Inflammatory macrophage treated with lipopolysaccharide for 1 hour (primary cell): Measurements from ENCODE around the gene MMP21.

Experiments
- DNase-seq, 2 donors: peaks; one replicate each; pipeline ENCODE4 v3.0.0-alpha.2; 2020 to 2022

Gene MMP21

DNA sequence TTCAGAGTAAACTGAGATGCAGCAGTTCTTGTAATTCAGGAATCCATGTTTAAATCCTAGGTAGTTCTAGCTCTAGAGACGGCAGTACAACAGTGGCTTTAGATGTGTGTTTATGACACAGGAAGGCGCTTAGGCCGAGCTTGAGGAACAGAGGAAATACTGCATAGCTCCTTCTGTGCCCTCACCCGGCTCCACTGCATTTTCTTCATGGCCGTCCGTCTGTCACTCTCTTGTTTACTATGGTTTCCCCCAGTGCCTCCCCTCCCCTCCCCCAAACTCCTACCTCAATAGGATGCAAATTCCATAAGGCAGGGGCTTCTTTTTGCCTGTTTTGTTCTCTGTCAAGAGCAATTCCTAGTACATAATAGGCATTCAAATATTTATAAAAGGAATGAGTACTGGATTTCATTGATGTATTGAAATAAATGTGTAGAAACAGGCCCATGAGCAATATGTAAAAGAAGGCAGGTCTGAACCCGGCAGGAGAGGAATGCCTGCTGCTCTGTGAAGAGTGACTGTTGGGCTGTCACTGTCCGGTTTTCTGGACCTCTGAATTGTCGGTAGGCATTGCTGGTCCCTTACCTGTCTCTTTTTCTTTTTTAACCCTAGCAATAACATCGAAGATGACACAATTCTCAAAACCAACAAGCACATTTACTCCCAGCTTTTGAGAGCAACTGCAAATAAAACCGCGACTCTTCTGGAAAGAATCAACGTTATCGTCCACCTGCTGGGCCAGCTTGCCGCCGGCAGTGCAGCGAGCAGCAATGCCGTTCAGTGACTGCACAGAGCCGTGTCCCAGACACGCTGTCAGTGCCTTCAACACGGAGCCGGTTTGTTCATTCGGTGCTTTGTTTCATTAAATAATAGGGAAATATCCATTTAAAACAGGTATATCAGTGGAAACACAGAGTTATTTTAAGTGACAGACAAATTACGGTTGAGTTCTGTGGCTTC lies 12.7 kb downstream of the MMP21 start:
- DNase-seq = no peak

DNA sequence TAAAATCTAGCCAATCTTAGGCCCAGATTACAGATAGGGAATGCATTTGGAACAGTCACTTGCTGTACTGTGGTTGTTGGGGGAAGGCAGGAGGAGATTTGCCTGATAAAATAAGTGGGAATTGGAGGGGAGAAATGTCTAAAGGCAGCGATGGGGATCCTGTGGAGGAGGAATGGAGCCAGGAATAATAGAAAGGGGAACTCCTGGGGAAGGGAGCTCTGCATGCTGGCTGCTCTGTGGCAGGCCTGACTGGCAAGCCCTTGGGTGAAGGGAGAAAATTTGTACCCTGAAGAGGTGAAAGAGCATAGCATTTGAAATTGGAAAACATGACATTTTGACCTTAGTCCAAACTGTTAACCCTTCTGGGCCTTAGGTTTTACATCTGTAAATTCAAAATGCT lies 13.7 kb downstream of the MMP21 start:
- no peak for DNase-seq

DNA sequence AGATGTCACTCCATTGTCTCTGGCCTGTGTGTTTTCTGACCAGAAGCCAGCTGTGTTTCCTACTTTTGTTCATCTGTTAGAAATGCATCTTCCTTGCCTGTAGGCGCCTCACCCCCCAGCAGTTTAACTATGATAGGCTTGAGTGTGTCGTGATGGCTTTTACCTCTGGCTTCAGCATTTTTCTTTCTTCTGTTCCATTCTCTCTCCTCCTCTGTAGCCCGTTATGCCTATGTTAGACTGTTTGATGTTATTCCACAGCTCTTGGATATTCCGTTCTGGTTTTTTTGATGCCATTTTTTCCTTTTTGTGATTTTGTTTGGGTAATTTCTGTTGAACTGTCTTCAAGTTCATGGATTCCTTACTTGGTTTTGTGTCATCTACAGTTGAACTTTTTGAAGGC lies 17.9 kb downstream of the MMP21 start:
- no peak for DNase-seq

DNA sequence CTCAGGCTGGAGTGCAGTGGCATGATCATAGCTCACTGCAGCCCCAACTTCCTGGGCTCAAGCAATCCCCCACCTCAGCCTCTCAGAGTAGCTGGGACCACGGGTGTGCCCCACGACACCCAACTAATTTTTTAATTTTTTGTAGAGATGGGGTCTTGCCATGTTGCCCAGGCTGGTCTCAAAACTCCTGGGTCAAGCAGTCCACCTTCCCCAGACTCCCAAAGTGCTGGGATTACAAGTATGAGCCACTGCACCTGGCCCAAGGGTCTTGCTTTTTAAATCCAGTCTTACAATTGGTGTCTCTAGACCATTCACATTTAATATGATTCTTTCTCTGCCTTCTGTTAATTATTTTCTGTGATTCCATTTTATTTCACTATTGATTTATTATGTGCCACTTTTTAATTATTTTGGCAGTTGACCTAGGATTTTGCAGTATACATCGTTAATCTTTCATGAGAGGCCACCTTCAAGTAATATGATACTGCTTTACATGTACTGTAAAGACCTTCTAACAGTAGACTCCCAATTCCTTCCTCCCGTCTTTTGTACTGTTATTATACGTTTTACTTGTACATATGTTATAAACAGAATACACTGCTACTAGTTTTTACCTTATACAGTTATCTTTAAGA lies 18.7 kb downstream of the MMP21 start:
- no peak for DNase-seq

DNA sequence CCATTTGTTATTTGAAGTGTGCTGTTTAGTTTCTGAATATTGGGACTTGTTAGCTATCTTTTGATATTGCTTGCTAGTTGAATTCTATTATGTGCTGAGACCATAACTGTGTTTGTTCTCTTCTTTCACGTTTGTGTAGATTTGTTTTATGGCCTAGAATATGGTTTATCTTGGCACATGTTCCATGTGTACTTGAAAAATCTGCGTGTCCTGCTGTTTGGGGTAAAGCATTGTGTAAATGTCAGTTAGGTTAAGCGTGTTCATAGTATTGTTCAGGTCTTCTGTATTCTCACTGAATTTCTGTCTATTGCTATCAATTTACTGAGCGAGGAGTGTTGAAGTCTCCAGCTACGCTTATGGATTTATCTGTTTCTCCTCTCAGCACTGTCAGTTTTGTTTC lies 19.4 kb downstream of the MMP21 start:
- DNase-seq = no peak

DNA sequence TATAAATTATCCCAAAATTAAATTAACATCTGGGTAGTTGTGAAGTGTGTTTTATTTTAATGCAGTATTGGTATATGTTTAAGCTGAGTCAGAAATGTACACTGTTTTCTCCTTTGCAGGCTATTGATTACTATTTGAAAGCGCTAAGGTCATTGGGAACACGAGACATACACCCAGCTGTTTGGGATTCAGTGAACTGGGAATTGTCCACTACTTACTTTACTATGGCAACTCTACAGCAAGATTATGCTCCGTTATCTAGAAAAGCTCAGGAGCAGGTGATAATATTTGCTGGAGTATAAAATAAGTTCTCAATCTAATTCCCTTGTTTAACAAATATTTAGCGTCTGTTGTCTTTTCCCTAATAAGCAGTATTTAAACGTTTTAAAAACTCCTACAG lies 28.2 kb downstream of the MMP21 start:
- DNase-seq = no peak

DNA sequence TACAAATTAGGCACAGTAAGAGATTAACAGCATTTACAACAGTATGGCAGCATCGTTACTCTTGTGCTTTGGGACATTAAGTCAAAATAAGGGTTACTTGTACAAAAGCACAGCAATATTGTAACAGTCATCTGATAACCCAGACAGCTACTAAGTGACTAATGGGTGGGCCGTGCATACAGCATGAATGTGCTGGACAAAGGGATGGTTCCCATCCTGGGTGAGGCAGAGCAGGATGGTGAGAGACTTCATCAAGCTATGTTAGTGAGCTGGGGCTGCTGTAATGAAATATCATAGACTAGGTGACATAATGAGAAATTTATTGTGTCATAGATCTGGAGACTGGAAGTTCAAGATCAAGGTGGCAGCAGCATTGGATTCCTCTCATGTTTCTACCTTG lies 30.7 kb downstream of the MMP21 start:
- DNase-seq = no peak

DNA sequence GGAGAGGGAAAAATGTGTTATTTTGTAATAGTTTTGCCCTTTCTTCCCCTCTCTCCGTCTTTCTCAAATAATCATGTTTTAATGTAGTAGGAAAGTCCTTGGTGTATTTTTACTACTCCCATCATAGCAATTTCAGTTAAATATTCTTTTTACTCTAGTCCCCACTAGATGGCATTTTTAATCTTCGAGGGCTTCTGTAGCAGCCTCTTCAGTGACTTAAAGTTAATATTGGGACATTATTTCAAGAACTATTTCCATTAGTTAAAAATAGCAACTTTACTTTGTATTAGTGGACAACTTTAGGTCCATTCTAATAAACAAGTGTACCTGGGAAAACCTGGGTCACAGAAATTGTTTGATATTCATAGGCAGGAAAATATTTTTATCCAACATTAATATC lies 33.2 kb downstream of the MMP21 start:
- DNase-seq = no peak

DNA sequence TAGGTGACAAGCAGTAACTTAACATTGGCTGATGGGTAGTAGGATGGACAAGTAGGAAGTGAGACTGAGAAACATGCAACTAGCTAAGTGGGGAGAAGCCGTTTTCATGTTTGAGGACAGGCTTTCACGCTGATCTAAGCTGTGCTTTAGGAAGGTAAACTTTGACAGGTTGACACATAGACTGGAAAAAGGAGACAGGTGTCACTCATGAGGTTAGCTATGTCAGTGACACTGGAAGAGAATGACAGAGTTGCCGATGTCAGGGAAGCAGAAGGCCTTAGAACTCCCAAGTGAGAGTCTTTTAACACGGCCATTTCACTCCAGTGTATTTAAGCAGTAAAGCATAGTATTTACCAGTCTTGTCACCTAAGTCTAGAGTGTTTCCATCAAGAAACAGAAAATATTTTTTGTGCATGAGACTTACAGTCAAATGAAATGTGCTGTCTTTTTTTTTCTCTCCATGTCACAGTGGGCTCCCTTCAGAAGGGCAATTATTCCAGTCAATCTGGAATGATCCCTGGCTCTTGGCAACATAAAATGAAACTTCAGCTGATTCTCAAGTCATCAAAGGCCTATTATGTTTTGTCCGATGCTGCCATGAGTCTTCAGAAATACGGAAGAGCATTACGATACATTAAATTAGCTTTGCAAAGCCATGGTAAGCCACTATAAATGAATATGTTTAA lies 35.5 kb downstream of the MMP21 start:
- DNase-seq = no peak

DNA sequence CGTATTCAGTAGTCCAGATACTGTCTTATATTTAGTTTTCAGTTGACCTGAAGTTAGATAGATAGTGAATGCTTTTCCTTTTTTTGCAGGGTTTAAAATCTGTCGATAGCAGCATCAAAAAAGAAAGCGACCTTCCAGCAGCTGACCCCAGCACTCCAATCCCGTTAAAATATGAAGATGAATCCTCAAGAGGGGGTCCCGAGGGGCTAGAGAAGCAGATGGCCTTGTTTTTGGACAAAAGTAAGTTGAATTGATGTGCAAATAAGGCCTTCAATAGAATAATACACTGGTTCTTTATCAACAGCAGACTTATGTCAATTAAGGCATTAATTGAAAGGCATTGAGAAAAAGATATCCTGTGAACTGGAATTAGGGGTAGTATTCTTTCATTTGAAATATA lies 37.4 kb downstream of the MMP21 start:
- no peak for DNase-seq

DNA sequence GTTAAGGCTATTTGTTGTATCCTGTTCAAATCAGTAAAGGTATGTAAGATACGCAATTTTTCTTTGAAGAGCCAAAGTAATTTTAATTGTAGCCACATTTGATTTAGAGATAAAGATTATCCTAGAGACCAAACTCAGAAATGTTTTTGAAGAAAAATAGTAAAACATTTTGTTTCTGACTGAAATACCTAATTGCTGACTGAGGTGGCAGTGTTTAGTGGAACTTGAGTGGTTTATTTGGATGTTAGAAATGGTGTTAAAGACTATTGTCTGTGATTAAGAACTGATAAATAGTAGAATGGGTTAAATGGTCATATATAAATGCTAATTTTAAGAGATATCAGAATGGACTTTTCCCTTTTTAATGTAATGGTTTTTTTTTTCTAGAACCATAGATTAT lies 40.8 kb downstream of the MMP21 start:
- no peak for DNase-seq

DNA sequence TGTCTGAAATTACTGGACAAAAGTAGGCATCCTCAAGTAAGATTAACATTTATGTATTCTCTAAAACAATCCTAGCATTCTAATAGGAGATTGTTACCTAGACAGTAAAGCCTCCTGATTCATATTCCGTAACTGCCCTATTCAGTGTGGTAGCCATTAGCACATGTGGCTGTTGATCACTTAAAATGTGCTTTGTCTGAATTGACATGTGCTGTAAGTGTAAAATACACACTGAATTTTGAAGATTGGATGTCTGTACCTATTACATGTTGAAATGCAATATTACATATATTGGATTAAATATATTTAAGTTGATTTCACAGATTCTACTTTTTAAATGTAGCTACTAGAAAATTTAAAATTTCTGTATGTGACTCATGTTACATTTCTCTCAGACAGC lies 41.5 kb downstream of the MMP21 start:
- no peak for DNase-seq

DNA sequence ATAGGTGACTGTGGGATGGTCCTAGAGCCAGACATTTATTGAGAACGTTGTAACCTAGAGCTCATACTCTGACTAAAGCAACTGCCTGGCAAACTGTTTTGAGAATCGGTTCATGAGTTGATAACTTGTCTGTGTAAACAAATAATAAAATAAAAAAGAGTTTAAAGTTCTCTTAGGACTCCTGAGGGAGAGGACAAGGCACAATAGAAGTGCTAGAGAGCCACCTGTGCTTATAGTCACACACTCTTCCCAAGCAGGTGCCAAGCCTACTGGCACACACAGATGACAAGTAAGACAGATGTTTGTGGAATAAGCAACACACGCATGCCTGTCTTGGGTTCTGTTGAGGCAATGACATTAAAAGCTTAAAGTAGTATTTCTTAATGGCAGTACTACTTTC lies 48.2 kb downstream of the MMP21 start:
- DNase-seq = no peak

DNA sequence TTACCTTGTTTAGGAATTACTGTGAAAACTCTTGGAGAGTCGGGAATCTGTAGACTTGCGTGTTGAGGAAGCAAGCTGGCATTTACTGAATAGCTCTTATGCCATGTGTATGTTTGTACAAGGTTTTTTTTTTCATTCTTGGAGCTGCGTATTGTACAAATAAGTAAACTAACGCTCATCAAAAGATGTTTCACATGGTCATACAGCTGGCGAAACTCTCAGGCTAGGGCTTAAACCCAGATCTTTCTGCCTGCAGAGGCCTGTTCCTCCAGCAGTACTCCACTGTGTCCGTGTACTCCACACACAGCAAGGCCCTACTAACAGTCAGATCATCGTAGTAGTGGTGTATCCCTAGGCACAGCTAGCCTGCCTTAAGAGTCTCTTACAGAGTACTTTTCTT lies 48.7 kb downstream of the MMP21 start:
- DNase-seq = no peak

DNA sequence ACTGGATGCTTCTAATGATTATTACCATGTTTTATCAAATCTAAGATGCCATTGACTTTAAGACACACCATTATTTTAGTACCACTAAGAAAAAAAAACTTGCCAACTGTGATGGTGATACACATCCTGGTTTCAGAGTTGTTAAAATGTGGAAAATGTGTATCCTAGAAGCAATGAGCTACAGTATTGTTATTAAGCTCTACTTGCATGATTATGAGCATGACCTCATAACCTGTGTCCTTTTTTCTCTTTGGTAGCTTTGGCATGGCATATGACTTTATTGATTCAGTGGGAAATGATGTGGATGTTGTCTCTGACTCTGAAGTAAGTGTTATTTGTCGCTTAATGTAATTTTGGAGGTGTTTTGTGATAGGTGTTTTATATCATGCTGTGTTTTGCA lies 52.8 kb downstream of the MMP21 start:
- DNase-seq = no peak

DNA sequence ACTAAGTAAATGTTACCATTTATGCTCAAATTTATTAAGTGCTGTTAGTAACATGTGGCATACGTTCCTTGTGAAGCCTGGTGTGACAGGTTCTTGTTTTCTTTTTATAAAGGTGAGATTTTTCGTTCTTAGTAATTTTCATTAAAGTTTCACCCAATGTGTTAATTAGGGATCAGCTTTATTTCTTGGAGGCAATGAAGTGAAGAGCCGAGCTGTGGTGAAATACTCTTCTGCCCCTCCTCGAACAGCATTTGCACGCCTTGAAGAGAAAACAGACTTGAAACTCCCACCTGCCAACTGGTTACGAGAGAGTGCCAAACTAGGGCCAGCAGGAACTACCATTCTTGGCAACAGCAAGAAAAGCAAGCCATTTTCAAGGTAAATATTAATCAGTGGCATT lies 54.6 kb downstream of the MMP21 start:
- no peak for DNase-seq

DNA sequence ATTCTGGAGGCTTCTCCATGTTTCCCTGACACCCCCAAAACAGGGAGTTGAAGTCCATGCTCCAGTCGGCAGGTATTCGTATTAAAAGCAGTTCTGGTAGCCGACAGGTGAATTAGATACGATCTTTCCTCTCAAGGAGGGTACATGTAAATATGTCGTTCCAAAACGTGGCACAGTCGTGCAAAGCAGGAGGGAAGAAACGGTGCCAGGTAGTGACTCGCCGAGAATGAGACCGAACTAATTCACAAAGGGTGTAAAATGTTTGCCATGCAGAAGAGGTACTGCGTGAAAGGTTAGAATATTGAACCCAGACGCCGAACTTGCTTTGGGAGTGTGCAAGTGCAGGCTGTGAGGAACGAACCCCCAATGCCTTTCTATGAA lies 55.6 kb downstream of the MMP21 start:
- no peak for DNase-seq

DNA sequence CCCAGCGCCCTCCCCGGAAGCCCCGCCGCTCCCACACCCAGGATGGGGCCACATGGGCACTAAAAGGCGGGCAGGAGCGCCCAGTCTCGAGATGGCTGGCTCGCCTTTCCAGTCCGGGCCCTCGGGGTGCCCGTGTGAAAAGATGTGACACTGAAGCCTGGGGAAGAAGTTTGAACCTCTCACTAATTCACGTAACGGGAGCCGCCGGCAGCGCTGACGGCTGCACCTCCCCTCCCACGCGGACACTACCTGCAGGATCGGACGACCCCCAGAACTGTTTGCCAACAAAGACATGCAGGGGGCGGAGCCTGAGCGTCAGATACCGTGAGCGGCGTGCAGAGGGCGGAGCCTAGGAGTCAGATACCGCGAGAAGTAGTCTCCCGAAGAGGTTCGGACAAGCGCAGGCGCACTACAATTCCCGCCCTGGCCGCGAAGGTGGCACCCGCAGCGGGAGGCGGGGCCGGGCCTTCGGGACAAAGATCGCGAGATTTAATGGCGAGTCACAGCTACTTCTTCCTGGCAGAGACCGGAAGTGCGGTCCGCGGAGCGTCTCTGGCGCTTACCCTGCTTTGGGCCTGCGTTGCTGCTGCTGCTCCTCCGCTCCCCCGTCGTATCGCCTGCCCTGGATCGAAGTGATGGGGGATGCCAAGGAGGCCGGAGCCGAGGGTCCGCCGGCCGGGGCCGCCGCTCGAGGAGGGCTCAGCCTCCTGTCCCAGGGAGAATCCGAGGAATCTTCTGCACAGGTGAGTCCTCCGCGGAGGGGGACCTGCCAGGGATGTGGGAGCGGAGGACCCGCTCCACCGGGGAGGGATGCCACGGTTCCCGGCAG lies 56.2 kb downstream of the MMP21 start, which contains the start of gene EDRF1:
Gene EDRF1, plus strand, starts transcription at position 537 of the 829 bp plus-strand sequence. Its CDS starts 99 bp downstream, at position 636.
- DNase-seq = peak; percentile 98 to 99
